ENCODE results near the gene NEAT1. TPM values are rescaled to one million over a fixed set of nuclear protein-coding genes. Genes with fewer than 3 reads are reported as not detected.
A peak's percentile ranks its signal among the peaks of the same experiment; 100 is the strongest.

Gene NEAT1
- total and polyA plus RNA-seq, 8 donors, result 106 to 1,441 (median 149) TPM

- Histone ChIP-seq H3K4me1 (peaks cover 41 to 70% of the 10 kb centered on the region in 2 donors), H3K36me3 (peaks cover 0 to 44% of the 10 kb centered on the region in 2 donors), H3K9me3 (no peaks in the 10 kb centered on the region), H3K27ac (peak overlapping the region; percentile 13 to 63), H3K4me3 (peak overlapping the region in 1 of 2 donors; percentile 86), H3K27me3 (no peaks in the 10 kb centered on the region)
- ATAC-seq (no peak), DNase-seq (no peak)
- intact Hi-C loops (cut with DNase I), result no loop called here
- TF ChIP-seq CTCF (IDR thresholded peaks at IDR 0.05), result no peak
Measured at GRCh38 chr11:65389294-65389980, 33.2 kb upstream of the NEAT1 start.

GRCh38 chr11:65390099-65390941 is 32.3 kb upstream of the NEAT1 start:
- no peak for TF ChIP-seq CTCF (IDR thresholded peaks at IDR 0.05)
- Histone ChIP-seq H3K4me1 (peaks cover 41 to 62% of the 10 kb centered on the region in 2 donors), H3K27ac (peak overlapping the region; percentile 45 to 63), H3K36me3 (peaks cover 0 to 53% of the 10 kb centered on the region in 2 donors), H3K4me3 (peak overlapping the region in 1 of 2 donors; percentile 0), H3K27me3 (no peaks in the 10 kb centered on the region), H3K9me3 (no peaks in the 10 kb centered on the region)
- ATAC-seq (no peak), DNase-seq (no peak)
- intact Hi-C loops (cut with DNase I), result no loop called here

GRCh38 chr11:65390996-65391395 is 31.6 kb upstream of the NEAT1 start:
- Histone ChIP-seq H3K27me3 (no peaks in the 10 kb centered on the region), H3K4me1 (peaks cover 40 to 55% of the 10 kb centered on the region in 2 donors), H3K27ac (peak overlapping the region; percentile 45 to 63), H3K9me3 (no peaks in the 10 kb centered on the region), H3K4me3 (peak overlapping the region in 1 of 2 donors; percentile 0), H3K36me3 (peaks cover 0 to 60% of the 10 kb centered on the region in 2 donors)
- TF ChIP-seq CTCF (IDR thresholded peaks at IDR 0.05), result no peak
- DNase-seq (no peak), ATAC-seq (no peak)
- intact Hi-C loops (cut with DNase I), result no loop called here

- no peak overlapping the region for H3K4me3 ChIP-seq
- TF ChIP-seq CTCF (IDR thresholded peaks at IDR 0.05), result no peak
- peaks cover 34 to 45% of the 10 kb centered on the region in 2 donors for H3K4me1 ChIP-seq
- no peak for ATAC-seq
- H3K27me3 ChIP-seq, result no peaks in the 10 kb centered on the region
- no peak for DNase-seq
- intact Hi-C loops (cut with DNase I), result no loop called here
- no peaks in the 10 kb centered on the region for H3K9me3 ChIP-seq
- peaks cover 0 to 73% of the 10 kb centered on the region in 2 donors for H3K36me3 ChIP-seq
- H3K27ac ChIP-seq, result peak overlapping the region in 1 of 2 donors; percentile 63
Measured at GRCh38 chr11:65392186-65392829, 30.3 kb upstream of the NEAT1 start.
